PFSK-1 (cell line): ENCODE results near the gene NKAPD1. TPM values are rescaled to one million over a fixed set of nuclear protein-coding genes. Genes with fewer than 3 reads are reported as not detected.

Source experiments
- FOXP2 ChIP-seq: optimal IDR thresholded peaks from 2 replicates; pipeline ENCODE3; 2011; ENCODE audit warnings: borderline replicate concordance, control low read depth, inconsistent platforms; ENCODE audit not compliant: insufficient read depth; ENCODE audit errors: extremely low read length, extremely low read depth
- POLR2AphosphoS5 ChIP-seq: IDR thresholded peaks from 2 replicates; pipeline ENCODE4 v1.6.1; 2012; ENCODE audit warnings: low read depth, mild to moderate bottlenecking, control low read depth, low read length, moderate library complexity
- SIN3A ChIP-seq: IDR thresholded peaks from 2 replicates; pipeline ENCODE4 v1.6.1; 2012; ENCODE audit warnings: mild to moderate bottlenecking, low read length, moderate library complexity, borderline replicate concordance; ENCODE audit not compliant: insufficient read depth
- TAF1 ChIP-seq: IDR thresholded peaks from 2 replicates; pipeline ENCODE4 v1.6.1; 2012; ENCODE audit warnings: low read length, control low read depth, borderline replicate concordance; ENCODE audit not compliant: insufficient read depth
- polyA plus RNA-seq: library from polyadenylated mRNA; unstranded; fragments of >200 nt; gene quantifications from one replicate; pipeline ENCODE4 v1.2.1, GENCODE V29; 2012; ENCODE audit warnings: low read depth, missing spikeins; ENCODE audit not compliant: insufficient read length
- TF ChIP-seq, protein P1 (sequence below), 2 experiments: IDR thresholded peaks; 2 replicates each; pipeline versions ENCODE4 v1.6.1 to v1.8.0; 2011 to 2012; ENCODE audit warnings: low read depth in 2 of 2, low read length in 2 of 2, control low read depth in 1 of 2, inconsistent platforms in 1 of 2, mild to moderate bottlenecking in 1 of 2, moderate library complexity in 1 of 2; ENCODE audit not compliant: insufficient read depth in 1 of 2

The NKAPD1 gene, protein sequence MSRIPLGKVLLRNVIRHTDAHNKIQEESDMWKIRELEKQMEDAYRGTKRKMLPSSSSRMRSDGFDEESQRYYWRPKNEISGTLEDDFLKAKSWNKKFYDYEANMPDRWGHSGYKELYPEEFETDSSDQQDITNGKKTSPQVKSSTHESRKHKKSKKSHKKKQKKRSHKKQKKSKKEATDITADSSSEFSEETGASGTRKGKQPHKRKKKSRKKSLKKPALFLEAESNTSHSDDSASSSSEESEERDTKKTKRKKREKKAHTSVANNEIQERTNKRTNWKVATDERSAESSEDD
- polyA plus RNA-seq, result 12.5 TPM

- TF ChIP-seq SIN3A, result peak; percentile 65; the same call in 1 of the 2 replicates
- peak; percentile 79; the same call in 1 of the 2 replicates for TF ChIP-seq TAF1
- TF ChIP-seq, protein P1, sequence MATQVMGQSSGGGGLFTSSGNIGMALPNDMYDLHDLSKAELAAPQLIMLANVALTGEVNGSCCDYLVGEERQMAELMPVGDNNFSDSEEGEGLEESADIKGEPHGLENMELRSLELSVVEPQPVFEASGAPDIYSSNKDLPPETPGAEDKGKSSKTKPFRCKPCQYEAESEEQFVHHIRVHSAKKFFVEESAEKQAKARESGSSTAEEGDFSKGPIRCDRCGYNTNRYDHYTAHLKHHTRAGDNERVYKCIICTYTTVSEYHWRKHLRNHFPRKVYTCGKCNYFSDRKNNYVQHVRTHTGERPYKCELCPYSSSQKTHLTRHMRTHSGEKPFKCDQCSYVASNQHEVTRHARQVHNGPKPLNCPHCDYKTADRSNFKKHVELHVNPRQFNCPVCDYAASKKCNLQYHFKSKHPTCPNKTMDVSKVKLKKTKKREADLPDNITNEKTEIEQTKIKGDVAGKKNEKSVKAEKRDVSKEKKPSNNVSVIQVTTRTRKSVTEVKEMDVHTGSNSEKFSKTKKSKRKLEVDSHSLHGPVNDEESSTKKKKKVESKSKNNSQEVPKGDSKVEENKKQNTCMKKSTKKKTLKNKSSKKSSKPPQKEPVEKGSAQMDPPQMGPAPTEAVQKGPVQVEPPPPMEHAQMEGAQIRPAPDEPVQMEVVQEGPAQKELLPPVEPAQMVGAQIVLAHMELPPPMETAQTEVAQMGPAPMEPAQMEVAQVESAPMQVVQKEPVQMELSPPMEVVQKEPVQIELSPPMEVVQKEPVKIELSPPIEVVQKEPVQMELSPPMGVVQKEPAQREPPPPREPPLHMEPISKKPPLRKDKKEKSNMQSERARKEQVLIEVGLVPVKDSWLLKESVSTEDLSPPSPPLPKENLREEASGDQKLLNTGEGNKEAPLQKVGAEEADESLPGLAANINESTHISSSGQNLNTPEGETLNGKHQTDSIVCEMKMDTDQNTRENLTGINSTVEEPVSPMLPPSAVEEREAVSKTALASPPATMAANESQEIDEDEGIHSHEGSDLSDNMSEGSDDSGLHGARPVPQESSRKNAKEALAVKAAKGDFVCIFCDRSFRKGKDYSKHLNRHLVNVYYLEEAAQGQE (IDR thresholded peaks at IDR 0.05; ENCODE audit: insufficient read depth in 1 of 2, low read depth in 2 of 2, low read length in 2 of 2), result 0 out of 4 replicates have a peak, but pooled peaks of 1 of the 2 experiments have one; percentile 9
- peak; percentile 72; the same call in 1 of the 2 replicates for TF ChIP-seq POLR2AphosphoS5
- TF ChIP-seq FOXP2, result no peak
These were observed at the start of gene NKAPD1, which contains the start of gene PIH1D2 for GRCh38 chr11:112073941-112074811. Gene NKAPD1, plus strand, starts transcription at chr11:112074299. Its CDS starts 1,276 bp downstream, at chr11:112075575. Gene PIH1D2, minus strand, starts transcription at chr11:112074017. Its CDS starts 843 bp downstream, at chr11:112073174.

GRCh38 chr11:112024773-112025678 lies 49.1 kb upstream of the NKAPD1 start, which contains the start of gene DLAT:
Gene DLAT, plus strand, starts transcription at chr11:112025408. Its CDS starts 65 bp downstream, at chr11:112025473.
- TF ChIP-seq POLR2AphosphoS5 (peak; percentile 97), SIN3A (0 out of 2 replicates have a peak, but pooled peaks have one; percentile 63), FOXP2 (peak; percentile 35), TAF1 (peak; percentile 71; the same call in 1 of the 2 replicates)
- TF ChIP-seq, protein P1 (IDR thresholded peaks at IDR 0.05; ENCODE audit: insufficient read depth in 1 of 2, low read depth in 2 of 2, low read length in 2 of 2), result 0 out of 4 replicates have a peak, but pooled peaks of 1 of the 2 experiments have one; percentile 22

DNA sequence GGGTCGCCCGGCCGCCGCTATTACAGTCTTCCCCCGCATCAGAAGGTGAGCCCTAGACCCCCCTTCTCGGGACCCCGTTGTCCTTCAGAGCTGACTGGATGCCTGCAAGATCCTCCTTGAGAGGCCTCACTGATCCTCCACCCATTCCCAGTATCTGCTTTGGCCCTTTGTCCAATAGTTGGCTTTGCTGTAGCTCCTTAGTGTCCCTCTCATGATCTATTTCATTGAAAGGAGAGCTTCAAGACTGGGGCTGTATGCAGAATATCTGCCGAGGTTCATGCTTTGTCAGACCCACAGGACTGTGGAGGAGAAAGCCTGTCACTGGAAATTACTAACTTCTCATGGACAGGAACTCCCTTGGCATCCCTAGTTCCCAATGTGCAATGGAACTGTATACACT lies 48.4 kb upstream of the NKAPD1 start:
- TF ChIP-seq TAF1 (no peak), POLR2AphosphoS5 (no peak), SIN3A (no peak), FOXP2 (no peak)
- TF ChIP-seq, protein P1 (IDR thresholded peaks at IDR 0.05; ENCODE audit: insufficient read depth in 1 of 2, low read depth in 2 of 2, low read length in 2 of 2), result no peak

- TF ChIP-seq SIN3A (no peak), TAF1 (no peak), FOXP2 (no peak), POLR2AphosphoS5 (no peak)
- TF ChIP-seq, protein P1 (IDR thresholded peaks at IDR 0.05; ENCODE audit: insufficient read depth in 1 of 2, low read depth in 2 of 2, low read length in 2 of 2), result no peak
These were observed 44.6 kb upstream of the NKAPD1 start for GRCh38 chr11:112029460-112029859.
